GDM1 (cell line): ENCODE data around the gene ZMYM5.
A peak's percentile ranks its signal among the peaks of the same experiment; 100 is the strongest.
"Not testable (repeated sequence)": the region's sequence is repeated elsewhere in the genome, so short reads cannot be mapped to it uniquely, and the experiment has no call there.

Source experiments
- DNase-seq: peaks from one replicate; lab custom pipeline; 2025; lab: John Stamatoyannopoulos, UW

ZMYM5 gene

GRCh38 chr13:19818223-19818842, 45.1 kb downstream of the ZMYM5 start:
- peak; percentile 16 for DNase-seq

- DNase-seq = no peak
Observed at GRCh38 chr13:19817510-19818158, 45.8 kb downstream of the ZMYM5 start.

GRCh38 chr13:19817106-19817505, 46.3 kb downstream of the ZMYM5 start:
- DNase-seq = no peak

- DNase-seq = not testable (repeated sequence)
Observed at GRCh38 chr13:19815842-19816241, 47.6 kb downstream of the ZMYM5 start.

GRCh38 chr13:19810996-19811881, 52.2 kb downstream of the ZMYM5 start:
- no peak for DNase-seq

- DNase-seq = no peak
Observed at GRCh38 chr13:19810151-19810550, 53.3 kb downstream of the ZMYM5 start.

- no peak for DNase-seq
Observed at GRCh38 chr13:19805765-19806164, 57.7 kb downstream of the ZMYM5 start.

GRCh38 chr13:19795956-19796355, 67.5 kb downstream of the ZMYM5 start:
- no peak for DNase-seq

- DNase-seq = no peak
Observed at GRCh38 chr13:19794631-19795030, 68.8 kb downstream of the ZMYM5 start.

- DNase-seq = no peak
Observed at GRCh38 chr13:19791953-19792537, 71.4 kb downstream of the ZMYM5 start.

GRCh38 chr13:19782727-19783682, 80.4 kb downstream of the ZMYM5 start, which contains the start of gene PSPC1:
Gene PSPC1 (minus strand): TSS chr13:19782945. CDS start chr13:19782757, 188 bp downstream.
- peak; percentile 96 for DNase-seq

- no peak for DNase-seq
Observed at GRCh38 chr13:19782049-19782726, 81.3 kb downstream of the ZMYM5 start.

GRCh38 chr13:19781526-19781925, 81.9 kb downstream of the ZMYM5 start:
- no peak for DNase-seq

GRCh38 chr13:19780753-19781418, 82.6 kb downstream of the ZMYM5 start:
- not testable (repeated sequence) for DNase-seq
